ENCODE measurements around the gene MSRB3. TPM values are rescaled to one million over a fixed set of nuclear protein-coding genes. Genes with fewer than 3 reads are reported as not detected.

The MSRB3 gene
- total RNA-seq = 28.9 TPM

GRCh38 chr12:65278576-65279368 is at the start of gene MSRB3:
Gene MSRB3 (plus strand): TSS chr12:65278683. CDS start chr12:65308580, 29,897 bp downstream.

Other genes starting within 250 kb of the MSRB3 start
- 1.9 TPM for gene WIF1, start 157.4 kb upstream of the MSRB3 start, total RNA-seq
- 62.0 TPM for gene LEMD3, start 109.1 kb upstream of the MSRB3 start, total RNA-seq